ENCODE results near the gene CDKN1C.

DNA sequence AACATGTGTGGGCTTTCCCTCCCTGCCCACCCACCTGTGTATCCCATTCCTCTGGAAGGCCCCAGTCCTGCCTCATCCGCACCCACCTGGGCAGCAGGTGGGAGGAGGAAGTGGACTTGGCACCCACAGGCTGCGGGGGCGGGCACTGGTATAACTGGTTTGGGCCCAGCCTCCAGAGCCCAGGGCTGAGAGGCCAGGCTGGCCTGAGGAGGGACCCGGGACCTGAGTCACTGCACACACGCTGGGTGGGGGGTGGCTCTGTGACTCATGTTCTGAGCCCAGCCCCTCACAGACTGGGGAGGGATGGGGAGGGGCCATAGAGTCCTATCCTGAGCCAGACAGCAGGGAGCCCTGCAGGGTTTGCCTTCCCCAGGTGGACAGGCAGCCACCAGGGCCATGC, 26.9 kb upstream of the CDKN1C start:
- TF ChIP-seq MYC (IDR thresholded peaks at IDR 0.05; ENCODE audit: low read depth, low read length) (0 out of 2 replicates have a peak, but pooled peaks have one; percentile 7), POLR2A (IDR thresholded peaks at IDR 0.05; ENCODE audit: extremely low read depth, insufficient read length) (no peak)
